Islet precursor cell (in vitro differentiated cells): ENCODE data around the gene DCAF15.
"Not testable (repeated sequence)": the region's sequence is repeated elsewhere in the genome, so short reads cannot be mapped to it uniquely, and the experiment has no call there.

ENCODE experiments used
- DNase-seq: peaks from one replicate; pipeline ENCODE4 v3.0.0-alpha.2; 2018

DCAF15 gene

DNA sequence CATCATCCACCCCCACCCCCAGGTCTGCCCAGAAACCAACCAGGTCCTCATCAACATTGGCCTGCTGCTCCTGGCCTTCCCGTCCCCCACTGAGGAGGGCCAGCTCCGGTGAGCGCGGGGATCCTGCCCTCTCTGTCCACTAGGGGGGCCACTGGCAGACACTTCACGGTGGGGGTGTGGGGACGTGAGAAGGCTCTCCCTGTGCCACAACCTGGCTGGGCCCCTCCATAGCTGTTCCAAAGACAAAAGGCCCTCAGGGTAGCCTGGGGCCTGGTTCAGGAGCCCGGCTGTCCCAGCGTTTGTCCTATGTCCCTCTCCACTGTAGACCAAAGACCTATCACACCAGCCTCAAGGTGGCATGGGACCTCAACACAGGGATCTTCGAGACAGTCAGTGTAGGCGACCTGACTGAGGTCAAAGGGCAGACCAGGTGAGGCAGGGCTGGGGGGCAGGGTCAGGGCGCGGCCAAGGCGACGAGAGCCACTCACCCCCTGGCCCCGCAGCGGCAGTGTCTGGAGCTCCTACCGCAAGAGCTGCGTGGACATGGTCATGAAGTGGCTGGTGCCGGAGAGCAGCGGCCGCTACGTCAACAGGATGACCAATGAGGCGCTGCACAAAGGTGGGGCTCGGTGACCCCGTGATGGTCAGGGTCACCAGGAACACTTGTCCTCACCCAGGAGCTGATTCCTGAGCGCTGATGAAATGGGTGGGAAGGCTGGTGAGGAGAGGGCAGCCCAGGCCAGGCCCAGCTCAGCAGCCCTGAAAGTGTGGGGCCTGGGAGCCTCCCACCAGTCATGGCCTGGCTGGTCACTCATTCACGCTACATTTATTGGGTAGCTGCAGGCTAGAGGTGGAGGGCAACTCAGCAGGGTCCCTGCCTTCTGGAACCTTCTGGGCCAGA lies 7.9 kb downstream of the DCAF15 start:
- no peak for DNase-seq

DNA sequence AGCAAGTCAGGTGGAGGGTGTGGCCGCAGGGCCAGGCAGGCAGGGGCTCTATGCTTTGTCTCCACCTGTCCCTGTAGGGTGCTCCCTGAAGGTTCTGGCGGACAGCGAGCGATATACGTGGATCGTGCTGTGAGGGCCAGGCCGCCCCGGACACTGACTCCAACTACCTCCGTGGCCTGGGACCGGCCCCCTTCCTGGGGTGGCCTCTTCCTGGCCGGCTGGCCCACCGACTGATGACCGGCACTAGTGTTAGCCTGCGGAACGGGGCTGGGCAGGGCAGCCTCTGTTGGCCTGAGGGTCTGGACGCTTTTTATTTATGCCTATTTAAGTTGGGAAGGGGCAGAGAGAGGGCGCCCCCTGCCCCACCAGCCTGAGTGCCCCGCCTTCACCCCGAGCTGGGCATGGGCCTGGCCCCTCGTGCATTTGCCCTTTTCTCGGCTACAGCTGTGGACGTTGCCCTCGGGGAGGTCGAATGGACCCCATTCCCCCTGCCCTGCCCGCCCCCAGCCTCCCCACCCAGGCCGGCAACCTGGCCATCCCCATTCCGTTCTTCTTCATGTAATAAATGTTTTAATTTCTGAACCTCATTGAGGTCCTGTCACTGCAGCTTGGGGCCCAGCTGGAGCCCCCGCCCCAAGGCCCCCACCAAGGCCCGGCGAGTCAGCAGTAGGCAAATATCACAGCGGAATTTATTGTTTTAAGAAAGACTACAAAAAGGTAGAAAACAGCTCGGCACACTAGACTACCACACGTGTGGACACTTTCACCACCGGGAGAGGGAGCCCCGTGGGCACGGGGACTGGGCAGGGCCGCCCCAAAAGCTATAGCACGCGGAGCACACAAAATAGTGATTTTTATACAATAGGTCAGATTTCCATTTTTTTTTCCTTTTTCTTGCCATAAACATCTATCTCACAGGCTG lies 8.8 kb downstream of the DCAF15 start:
- DNase-seq = peak; percentile 50

GRCh38 chr19:13961826-13962698 lies 9.8 kb downstream of the DCAF15 start:
- DNase-seq = peak; percentile 80

- DNase-seq = peak; percentile 74
Measured at GRCh38 chr19:13962699-13963602, 10.6 kb downstream of the DCAF15 start.

- DNase-seq = no peak
Measured at GRCh38 chr19:13963603-13964105, 11.3 kb downstream of the DCAF15 start.

DNA sequence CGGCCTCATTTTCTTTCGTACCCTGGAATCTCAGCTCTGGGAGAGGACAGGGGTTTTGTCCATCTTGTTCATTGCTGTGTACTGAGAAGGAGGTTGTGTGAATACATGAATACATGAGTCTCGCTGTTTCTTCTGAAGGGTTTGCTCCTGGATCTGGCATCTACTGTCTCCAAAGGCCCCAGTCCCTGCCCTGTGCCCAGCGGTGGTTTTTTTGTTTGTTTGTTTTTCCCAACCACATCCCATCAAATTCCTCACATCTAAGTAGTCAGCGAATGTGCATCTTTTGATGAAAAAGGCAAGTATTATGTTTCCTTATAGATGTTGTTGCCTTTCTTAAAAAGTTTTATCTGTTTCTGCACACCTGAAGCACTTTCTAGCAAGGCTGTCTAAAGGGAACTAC lies 12.5 kb downstream of the DCAF15 start:
- DNase-seq = no peak

DNA sequence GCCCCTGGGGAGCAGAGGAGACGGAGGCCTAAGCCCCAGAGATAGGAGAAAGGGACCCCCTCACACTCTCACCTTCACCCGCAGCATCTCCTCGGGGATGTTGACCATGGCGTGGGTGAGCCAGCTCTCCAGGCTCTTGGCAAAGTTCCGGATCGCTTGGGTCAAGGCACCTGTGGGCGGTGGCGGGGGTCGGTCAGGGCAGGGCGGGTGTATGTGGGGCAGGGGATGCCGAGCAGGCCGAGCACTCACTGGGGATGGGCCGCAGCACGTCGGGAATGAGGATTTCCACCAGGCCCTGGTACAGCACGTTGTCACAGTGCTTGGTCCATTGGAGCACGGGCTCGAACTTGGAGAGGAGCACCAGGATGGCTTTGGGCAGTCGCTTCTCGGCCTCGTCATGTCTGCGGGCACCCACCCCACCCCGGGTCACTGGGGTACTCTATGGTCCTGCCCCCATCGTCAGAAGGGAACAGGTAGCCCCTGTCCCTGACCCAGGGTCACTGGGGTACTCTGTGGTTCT lies 13.1 kb downstream of the DCAF15 start:
- peak; percentile 50 for DNase-seq

DNA sequence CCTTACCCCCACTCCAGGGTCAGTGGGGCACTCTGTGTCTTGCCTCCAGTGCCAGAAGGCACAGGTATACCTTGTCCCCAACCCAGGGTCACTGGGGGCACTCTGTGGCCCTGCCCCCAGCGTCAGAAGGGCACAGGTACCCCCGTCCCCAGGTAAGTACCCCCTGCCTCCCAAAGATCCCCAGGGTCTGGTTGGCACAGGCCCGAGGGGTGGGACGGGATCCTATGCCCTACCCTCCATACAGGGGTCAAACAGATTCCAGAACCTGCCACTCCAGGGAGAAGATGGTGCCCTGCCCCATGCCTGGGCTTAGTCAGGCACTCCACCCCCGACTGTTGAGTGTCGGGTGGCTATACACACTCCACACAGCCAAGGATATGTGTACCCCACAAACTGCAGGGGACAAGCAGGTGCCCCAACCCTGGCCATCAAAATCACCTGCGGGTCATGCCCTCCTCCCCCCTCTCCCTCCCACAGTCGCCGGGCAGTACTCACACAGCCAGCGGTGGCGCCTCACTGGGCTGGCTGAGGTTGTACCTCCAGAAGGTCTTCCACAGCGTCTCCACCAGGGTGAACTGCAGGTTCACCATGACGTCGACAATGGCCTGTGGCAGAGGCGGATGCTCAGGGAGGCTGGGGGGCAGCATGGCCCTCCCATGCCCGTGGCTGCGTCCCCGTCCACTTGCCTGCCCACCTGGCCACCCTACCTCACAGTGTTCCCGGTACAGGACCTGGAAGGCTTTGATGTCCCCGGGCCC lies 13.8 kb downstream of the DCAF15 start:
- DNase-seq = no peak

GRCh38 chr19:13966684-13967128 lies 14.4 kb downstream of the DCAF15 start:
- DNase-seq = no peak

DNA sequence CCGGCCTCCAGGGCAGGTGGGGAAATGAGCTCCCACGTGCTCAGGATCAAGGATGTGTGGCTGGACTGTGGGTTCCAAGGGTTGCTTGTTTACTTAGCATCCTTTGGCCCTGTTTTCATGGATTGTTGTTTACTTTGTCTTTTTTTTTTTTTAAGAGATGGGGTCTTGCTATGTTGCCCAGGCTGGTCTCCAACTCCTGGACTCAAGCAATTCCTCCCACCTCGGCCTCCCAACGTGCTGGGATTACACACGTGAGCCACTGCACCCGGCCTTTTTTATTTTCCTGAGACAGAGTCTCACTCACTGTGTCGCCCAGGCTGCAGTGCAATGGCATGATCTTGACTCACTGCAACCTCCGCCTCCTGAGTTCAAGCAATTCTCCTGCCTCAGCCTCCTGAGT lies 14.9 kb downstream of the DCAF15 start:
- not testable (repeated sequence) for DNase-seq

GRCh38 chr19:13968383-13968935 lies 16.1 kb downstream of the DCAF15 start:
- DNase-seq = no peak

GRCh38 chr19:13968999-13969398 lies 16.7 kb downstream of the DCAF15 start:
- no peak for DNase-seq

- no peak for DNase-seq
Measured at GRCh38 chr19:13969897-13970296, 17.6 kb downstream of the DCAF15 start.

- not testable (repeated sequence) for DNase-seq
Measured at GRCh38 chr19:13971868-13972267, 19.6 kb downstream of the DCAF15 start.

- no peak for DNase-seq
Measured at GRCh38 chr19:13972368-13973155, 20.3 kb downstream of the DCAF15 start.

DNA sequence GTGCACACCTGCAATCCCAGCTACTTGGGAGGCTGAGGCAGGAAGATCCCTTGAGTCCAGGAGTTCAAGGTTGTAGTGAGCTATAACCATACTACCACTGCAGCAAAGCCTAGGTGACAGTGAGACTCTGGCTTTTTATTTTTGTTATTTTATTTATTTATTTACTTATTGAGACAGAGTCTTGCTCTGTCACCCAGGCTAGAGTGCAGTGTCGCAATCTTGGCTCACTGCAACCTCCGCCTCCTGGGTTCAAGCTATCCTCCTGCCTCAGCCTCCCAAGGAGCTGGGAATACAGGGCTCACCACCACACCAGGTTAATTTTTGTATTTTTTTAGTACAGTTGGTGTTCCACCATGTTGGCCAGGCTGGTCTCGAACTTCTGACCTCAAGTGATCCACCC lies 21.2 kb downstream of the DCAF15 start:
- DNase-seq = not testable (repeated sequence)

DNA sequence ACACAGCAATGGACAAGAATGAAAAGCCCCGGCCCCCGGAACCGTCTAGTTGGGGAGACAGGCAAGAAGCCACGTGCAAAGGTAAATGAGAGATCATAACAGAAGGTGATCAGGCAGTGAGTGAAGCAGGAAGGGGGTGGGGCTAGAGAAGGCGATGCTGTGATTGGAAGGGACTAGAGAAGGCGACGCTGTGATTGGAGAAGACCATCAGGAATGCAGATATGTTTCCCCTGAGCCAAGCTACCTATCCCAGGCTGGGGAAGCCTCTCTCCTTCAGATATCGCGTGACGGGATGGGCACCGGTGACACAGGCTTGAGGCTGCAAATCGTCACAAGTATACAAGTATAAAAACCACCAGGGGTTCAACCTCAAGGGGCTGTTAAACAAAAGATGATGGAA lies 21.8 kb downstream of the DCAF15 start:
- DNase-seq = peak; percentile 93

GRCh38 chr19:13975870-13976269 lies 23.6 kb downstream of the DCAF15 start:
- no peak for DNase-seq

DNA sequence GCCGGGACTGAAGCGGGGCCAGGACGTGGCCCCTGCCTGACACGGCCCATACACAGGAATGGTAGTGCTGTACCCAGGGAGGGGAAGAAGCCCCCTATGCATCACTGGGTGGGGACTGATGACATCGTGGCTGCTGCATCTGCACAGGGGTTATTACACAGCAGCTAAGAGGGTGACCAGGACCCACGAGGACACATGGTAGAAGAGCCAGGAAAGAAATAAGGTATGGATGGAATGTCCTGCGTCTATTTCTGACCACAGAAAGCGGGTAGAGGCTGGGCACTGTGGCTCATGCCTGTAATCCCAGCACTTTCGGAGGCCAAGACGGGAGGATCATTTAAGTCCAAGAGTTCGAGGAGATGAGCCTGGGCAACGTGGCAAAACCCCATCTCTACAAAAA lies 24.1 kb downstream of the DCAF15 start:
- no peak for DNase-seq
